HG03558 (cell line): ENCODE results near the gene GRWD1.
"Not testable (repeated sequence)": the region's sequence is repeated elsewhere in the genome, so short reads cannot be mapped to it uniquely, and the experiment has no call there.

ENCODE experiments used
- ATAC-seq: cut with Tn5 transposase; IDR thresholded peaks from one replicate; pipeline ENCODE4 v1.9.1; 2021; ENCODE audit warnings: moderate number of reproducible peaks; ENCODE audit not compliant: unreplicated experiment; ENCODE audit errors: extremely low read depth

Gene GRWD1

GRCh38 chr19:48477067-48477685 lies 31.4 kb downstream of the GRWD1 start:
- no peak for ATAC-seq

- ATAC-seq = no peak
These were observed 32.0 kb downstream of the GRWD1 start for GRCh38 chr19:48477698-48478338.

GRCh38 chr19:48478339-48479256 lies 32.8 kb downstream of the GRWD1 start:
- ATAC-seq = no peak

GRCh38 chr19:48479686-48480085 lies 33.9 kb downstream of the GRWD1 start:
- ATAC-seq = no peak

GRCh38 chr19:48480183-48480557 lies 34.4 kb downstream of the GRWD1 start:
- ATAC-seq = no peak

- ATAC-seq = no peak
These were observed 35.0 kb downstream of the GRWD1 start for GRCh38 chr19:48480558-48481500.

- ATAC-seq = no peak
These were observed 36.3 kb downstream of the GRWD1 start for GRCh38 chr19:48481846-48482639.

GRCh38 chr19:48483301-48483700 lies 37.5 kb downstream of the GRWD1 start:
- ATAC-seq = no peak

- no peak for ATAC-seq
These were observed 38.6 kb downstream of the GRWD1 start for GRCh38 chr19:48484247-48484893.

GRCh38 chr19:48484931-48485612 lies 39.3 kb downstream of the GRWD1 start:
- ATAC-seq = no peak

GRCh38 chr19:48486706-48487105 lies 40.9 kb downstream of the GRWD1 start:
- not testable (repeated sequence) for ATAC-seq

GRCh38 chr19:48487544-48487943 lies 41.8 kb downstream of the GRWD1 start:
- ATAC-seq = no peak

GRCh38 chr19:48487948-48488347 lies 42.2 kb downstream of the GRWD1 start:
- ATAC-seq = no peak

- not testable (repeated sequence) for ATAC-seq
These were observed 42.7 kb downstream of the GRWD1 start for GRCh38 chr19:48488478-48488877.

GRCh38 chr19:48489608-48490216 lies 43.9 kb downstream of the GRWD1 start:
- no peak for ATAC-seq

- no peak for ATAC-seq
These were observed 45.4 kb downstream of the GRWD1 start for GRCh38 chr19:48490981-48491792.

GRCh38 chr19:48491793-48492123 lies 46.0 kb downstream of the GRWD1 start:
- no peak for ATAC-seq
